Sigmoid colon (tissue), 4 donors: ENCODE measurements around the gene RNASEL.

Experiments used
- CTCF ChIP-seq, 4 experiments: fragments of 450-650 bp in 3 of 4; fragments of 200-600 bp in 1 of 4; IDR thresholded peaks; one replicate each; pipeline ENCODE4 v1.5.1; 2016 to 2019; ENCODE audit warnings: antibody characterized with exemption in 4 of 4, mild to moderate bottlenecking in 3 of 4, moderate library complexity in 2 of 4
- POLR2AphosphoS5 ChIP-seq, 4 donors: sonication (generic); formaldehyde crosslinking; IDR thresholded peaks; one replicate each; pipeline ENCODE4 v1.6.1; 2017; ENCODE audit warnings: antibody characterized with exemption in 4 of 4

GRCh38 chr1:182616130-182617013 lies 27.3 kb upstream of the RNASEL start:
- TF ChIP-seq CTCF (IDR thresholded peaks at IDR 0.05) (no peak), POLR2AphosphoS5 (IDR thresholded peaks at IDR 0.05) (peak in 2 of 4 donors; percentile 29 to 46)
